ENCODE measurements around the gene HIVEP3. TPM values are rescaled to one million over a fixed set of nuclear protein-coding genes. Genes with fewer than 3 reads are reported as not detected.

HIVEP3 gene
- total RNA-seq, 1 experiment from 2014 or later, result 1.2 TPM

Other genes with a start within 250 kb of the HIVEP3 start
- not detected in 2 replicates for gene GUCA2B, start 234.5 kb upstream of the HIVEP3 start, total RNA-seq (2022)
- gene GUCA2A, start 245.8 kb upstream of the HIVEP3 start, total RNA-seq (2022), result not detected in 2 replicates

Measured in MCF 10A (cell line).